OCI-LY7 (cell line): Measurements from ENCODE around the gene CCDC124. TPM values are rescaled to one million over a fixed set of nuclear protein-coding genes. Genes with fewer than 3 reads are reported as not detected.

Experiments used
- BruUV-seq: library from RNA; stranded (reverse); fragments of 400-500 nt; replicated peaks from 2 replicates; lab custom pipeline; 2021; lab: Mats Ljungman, UMichigan
- CTCF ChIA-PET: fragments of 300-600 bp; sonication (Branson Sonifier 250); formaldehyde crosslinking; loops from one replicate; lab custom pipeline; 2022; ENCODE audit warnings: antibody characterized with exemption; ENCODE audit not compliant: unreplicated experiment; lab: Charles Lee
- POLR2A ChIA-PET: fragments of 300-600 bp; sonication (Branson Sonifier 250); formaldehyde crosslinking; loops from one replicate; lab custom pipeline; 2022; ENCODE audit warnings: antibody characterized with exemption; lab: Charles Lee
- DNase-seq: peaks from one replicate; pipeline ENCODE4 v3.0.0-alpha.2; 2015; ENCODE audit warnings: low spot score
- H2AFZ ChIP-seq: fragments of 200-600 bp; sonication (generic), shearing (Covaris generic); 2 replicates; pipeline ENCODE4 v1.6.1; 2014; ENCODE audit warnings: mild to moderate bottlenecking, antibody characterized with exemption, low read length, moderate library complexity
- H3K27ac ChIP-seq: fragments of 200-600 bp; sonication (generic); 2 replicates; pipeline ENCODE4 v1.5.1; 2014; ENCODE audit warnings: mixed run types, low read depth, mild to moderate bottlenecking, moderate library complexity, low read length, inconsistent platforms; ENCODE audit not compliant: poor library complexity, severe bottlenecking
- H3K36me3 ChIP-seq: fragments of 200-600 bp; sonication (generic); 2 replicates; pipeline ENCODE4 v1.6.1; 2014; ENCODE audit warnings: mild to moderate bottlenecking, antibody characterized with exemption, low read length, moderate library complexity, mixed read lengths; ENCODE audit not compliant: insufficient read depth
- H3K4me1 ChIP-seq: fragments of 200-600 bp; sonication (generic); 2 replicates; pipeline ENCODE4 v1.5.1; 2014; ENCODE audit warnings: mild to moderate bottlenecking, low read length; ENCODE audit not compliant: insufficient read depth, poor library complexity, severe bottlenecking
- H3K4me2 ChIP-seq: fragments of 200-600 bp; sonication (generic); 2 replicates; pipeline ENCODE4 v1.6.1; 2014; ENCODE audit warnings: mild to moderate bottlenecking, low read length
- H3K4me3 ChIP-seq: fragments of 200-600 bp; sonication (generic); 2 replicates; pipeline ENCODE4 v1.5.1; 2014; ENCODE audit warnings: mild to moderate bottlenecking, low read depth, low read length; ENCODE audit not compliant: poor library complexity, severe bottlenecking
- H3K79me2 ChIP-seq: fragments of 200-600 bp; sonication (generic); 2 replicates; pipeline ENCODE4 v1.6.1; 2016; ENCODE audit warnings: low read depth, mild to moderate bottlenecking, low read length, moderate library complexity, mixed read lengths; ENCODE audit not compliant: insufficient read depth
- H3K9me2 ChIP-seq: fragments of 200-600 bp; sonication (generic); 2 replicates; pipeline ENCODE4 v1.6.1; 2016; ENCODE audit warnings: mild to moderate bottlenecking, low read length, mixed read lengths; ENCODE audit not compliant: insufficient read depth
- H3K9me3 ChIP-seq: fragments of 200-600 bp; sonication (generic); 2 replicates; pipeline ENCODE4 v1.6.1; 2014; ENCODE audit warnings: mild to moderate bottlenecking, mixed run types, low read length, mixed read lengths
- H4K20me1 ChIP-seq: fragments of 200-600 bp; sonication (generic); 2 replicates; pipeline ENCODE4 v1.6.1; 2014; ENCODE audit warnings: mild to moderate bottlenecking, antibody characterized with exemption, low read length, moderate library complexity, mixed read lengths; ENCODE audit not compliant: insufficient read depth
- EZH2phosphoT487 ChIP-seq: fragments of 200-600 bp; sonication (generic); IDR thresholded peaks from 2 replicates; pipeline ENCODE4 v1.6.1; 2018; ENCODE audit warnings: low read depth, borderline replicate concordance, mild to moderate bottlenecking, mixed run types, antibody characterized with exemption, low read length, moderate library complexity, mixed read lengths
- intact Hi-C: fragments of 100-400 bp; cut with micrococcal nuclease; formaldehyde crosslinking; loops from one replicate; pipeline ENCODE4 v1.10.0; 2022; ENCODE audit not compliant: unreplicated experiment
- total RNA-seq, 2 experiments: library from RNA; depleted of rRNA in 1 of 2; stranded (reverse); fragments of >200 nt in 1 of 2; shearing (Covaris generic) in 1 of 2; gene quantifications; 2 replicates each; pipeline ENCODE4 v1.2.3, GENCODE V29; 2014 to 2022
- TF ChIP-seq, protein P1 (sequence below): fragments of 200-600 bp; sonication (generic); conservative IDR thresholded peaks from 2 replicates; pipeline ENCODE4 v1.5.1; 2014; ENCODE audit warnings: mild to moderate bottlenecking, antibody characterized with exemption, low read length, moderate library complexity, mixed read lengths

CCDC124 gene
- total RNA-seq, 2 experiments from 2014 or later, result 57.5 to 106 TPM

DNA sequence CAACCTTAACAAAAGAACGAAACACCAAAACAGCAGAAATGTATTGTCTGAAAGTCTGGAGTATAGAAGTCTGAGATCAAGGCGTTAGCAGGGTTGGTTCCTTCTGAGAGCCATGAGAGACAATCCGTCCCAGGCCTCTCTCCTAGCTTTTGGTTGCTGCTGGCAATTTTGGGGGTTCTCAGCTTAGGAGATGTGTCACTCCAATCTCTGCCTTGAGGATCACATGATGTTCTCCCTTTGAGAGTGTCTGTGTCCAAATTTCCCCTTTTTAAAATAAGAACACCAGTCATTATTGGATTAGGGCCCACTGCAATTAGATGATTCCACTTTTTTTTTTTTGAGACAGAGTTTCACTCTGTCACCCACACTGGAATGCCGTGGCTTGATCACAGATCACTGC is 44.2 kb downstream of the CCDC124 start:
- H3K9me3 ChIP-seq, result no peaks in the 10 kb centered on the region
- peaks cover 13% of the 10 kb centered on the region for H3K4me1 ChIP-seq
- no peak overlapping the region for H3K4me3 ChIP-seq
- CTCF ChIA-PET, result interaction anchor here (0.6 kb wide), 1 partner anchor 20 kb away, joined by 3 read pairs; no protein-coding TSS in a partner anchor
- POLR2A ChIA-PET, result no interaction called here
- H3K27ac ChIP-seq, result no peak overlapping the region
- H3K4me2 ChIP-seq, result no peak overlapping the region
- no peak for DNase-seq
- no peak overlapping the region for H2AFZ ChIP-seq
- H3K9me2 ChIP-seq, result no peaks in the 10 kb centered on the region
- intact Hi-C loops, result no loop called here
- TF ChIP-seq, protein P1, sequence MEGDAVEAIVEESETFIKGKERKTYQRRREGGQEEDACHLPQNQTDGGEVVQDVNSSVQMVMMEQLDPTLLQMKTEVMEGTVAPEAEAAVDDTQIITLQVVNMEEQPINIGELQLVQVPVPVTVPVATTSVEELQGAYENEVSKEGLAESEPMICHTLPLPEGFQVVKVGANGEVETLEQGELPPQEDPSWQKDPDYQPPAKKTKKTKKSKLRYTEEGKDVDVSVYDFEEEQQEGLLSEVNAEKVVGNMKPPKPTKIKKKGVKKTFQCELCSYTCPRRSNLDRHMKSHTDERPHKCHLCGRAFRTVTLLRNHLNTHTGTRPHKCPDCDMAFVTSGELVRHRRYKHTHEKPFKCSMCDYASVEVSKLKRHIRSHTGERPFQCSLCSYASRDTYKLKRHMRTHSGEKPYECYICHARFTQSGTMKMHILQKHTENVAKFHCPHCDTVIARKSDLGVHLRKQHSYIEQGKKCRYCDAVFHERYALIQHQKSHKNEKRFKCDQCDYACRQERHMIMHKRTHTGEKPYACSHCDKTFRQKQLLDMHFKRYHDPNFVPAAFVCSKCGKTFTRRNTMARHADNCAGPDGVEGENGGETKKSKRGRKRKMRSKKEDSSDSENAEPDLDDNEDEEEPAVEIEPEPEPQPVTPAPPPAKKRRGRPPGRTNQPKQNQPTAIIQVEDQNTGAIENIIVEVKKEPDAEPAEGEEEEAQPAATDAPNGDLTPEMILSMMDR, result no peak
- TF ChIP-seq EZH2phosphoT487, result no peak
- H3K36me3 ChIP-seq, result no peaks in the 10 kb centered on the region
- no TSS peak for BruUV-seq
- no peaks in the 10 kb centered on the region for H4K20me1 ChIP-seq
- H3K79me2 ChIP-seq, result no peaks in the 10 kb centered on the region

DNA sequence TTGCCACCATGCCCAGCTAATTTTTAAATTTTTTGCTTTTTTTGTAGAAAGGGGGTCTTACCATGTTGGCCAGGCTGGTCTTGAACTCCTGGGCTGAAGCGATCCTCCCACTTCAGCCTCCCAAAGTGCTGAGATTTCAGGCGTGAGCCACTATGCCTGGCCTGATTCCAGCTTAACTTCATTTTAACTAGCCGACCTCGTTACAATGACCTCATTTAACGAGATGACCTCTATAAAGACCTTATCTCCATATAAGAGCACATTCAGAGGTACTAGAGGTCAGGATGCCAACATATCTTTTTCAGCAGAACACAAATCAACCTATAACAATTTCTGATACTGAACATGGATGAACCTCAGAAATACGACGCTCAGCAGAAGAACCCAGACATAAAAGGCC is 44.7 kb downstream of the CCDC124 start:
- no peaks in the 10 kb centered on the region for H3K9me2 ChIP-seq
- H3K79me2 ChIP-seq, result no peaks in the 10 kb centered on the region
- intact Hi-C loops, result no loop called here
- H3K27ac ChIP-seq, result no peak overlapping the region
- ChIA-PET CTCF (no interaction called here), POLR2A (interaction anchor here (0.7 kb wide), 1 partner anchor 11 kb away, joined by 4 read pairs; the partner anchor contains the start of gene KCNN1)
- H3K4me3 ChIP-seq, result no peak overlapping the region
- TF ChIP-seq, protein P1, result no peak
- TF ChIP-seq EZH2phosphoT487, result no peak
- H3K36me3 ChIP-seq, result no peaks in the 10 kb centered on the region
- H3K9me3 ChIP-seq, result no peaks in the 10 kb centered on the region
- no peak overlapping the region for H2AFZ ChIP-seq
- BruUV-seq, result no TSS peak
- H4K20me1 ChIP-seq, result no peaks in the 10 kb centered on the region
- H3K4me1 ChIP-seq, result peaks cover 13% of the 10 kb centered on the region
- no peak for DNase-seq
- no peak overlapping the region for H3K4me2 ChIP-seq

DNA sequence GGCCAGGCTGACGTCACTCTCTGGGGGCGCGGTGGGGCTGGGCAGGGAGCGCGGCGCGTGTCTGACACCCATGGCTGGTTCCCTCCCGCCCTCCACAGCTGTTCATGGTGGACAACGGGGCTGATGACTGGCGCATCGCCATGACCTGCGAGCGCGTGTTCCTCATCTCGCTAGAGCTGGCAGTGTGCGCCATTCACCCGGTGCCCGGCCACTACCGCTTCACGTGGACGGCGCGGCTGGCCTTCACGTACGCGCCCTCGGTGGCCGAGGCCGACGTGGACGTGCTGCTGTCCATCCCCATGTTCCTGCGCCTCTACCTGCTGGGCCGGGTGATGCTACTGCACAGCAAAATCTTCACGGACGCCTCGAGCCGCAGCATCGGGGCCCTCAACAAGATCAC is 48.8 kb downstream of the CCDC124 start:
- TF ChIP-seq, protein P1, result no peak
- no peak for TF ChIP-seq EZH2phosphoT487
- no peak overlapping the region for H2AFZ ChIP-seq
- H3K4me3 ChIP-seq, result no peak overlapping the region
- BruUV-seq, result no TSS peak
- no peaks in the 10 kb centered on the region for H3K79me2 ChIP-seq
- H3K36me3 ChIP-seq, result no peaks in the 10 kb centered on the region
- H3K9me3 ChIP-seq, result no peaks in the 10 kb centered on the region
- no peak for DNase-seq
- CTCF ChIA-PET, result no interaction called here
- no peaks in the 10 kb centered on the region for H3K9me2 ChIP-seq
- POLR2A ChIA-PET, result no interaction called here
- H3K27ac ChIP-seq, result no peak overlapping the region
- peaks cover 13% of the 10 kb centered on the region for H3K4me1 ChIP-seq
- no peaks in the 10 kb centered on the region for H4K20me1 ChIP-seq
- intact Hi-C loops, result no loop called here
- H3K4me2 ChIP-seq, result no peak overlapping the region
